Body of pancreas (tissue), 4 donors: ENCODE measurements around the gene NCOA3.

Experiments
- POLR2A ChIP-seq, 3 donors: fragments of 450-650 bp; IDR thresholded peaks; one replicate each; pipeline ENCODE4 v1.6.1; 2016; ENCODE audit warnings: antibody characterized with exemption in 3 of 3, mild to moderate bottlenecking in 2 of 3
- TF ChIP-seq, protein P1 (sequence below), 7 experiments: fragments of 450-650 bp in 4 of 7; fragments of 200-600 bp in 3 of 7; sonication (generic) in 3 of 7; IDR thresholded peaks; one replicate each; pipeline ENCODE4 v1.5.1; 2016 to 2019; ENCODE audit warnings: antibody characterized with exemption in 7 of 7

DNA sequence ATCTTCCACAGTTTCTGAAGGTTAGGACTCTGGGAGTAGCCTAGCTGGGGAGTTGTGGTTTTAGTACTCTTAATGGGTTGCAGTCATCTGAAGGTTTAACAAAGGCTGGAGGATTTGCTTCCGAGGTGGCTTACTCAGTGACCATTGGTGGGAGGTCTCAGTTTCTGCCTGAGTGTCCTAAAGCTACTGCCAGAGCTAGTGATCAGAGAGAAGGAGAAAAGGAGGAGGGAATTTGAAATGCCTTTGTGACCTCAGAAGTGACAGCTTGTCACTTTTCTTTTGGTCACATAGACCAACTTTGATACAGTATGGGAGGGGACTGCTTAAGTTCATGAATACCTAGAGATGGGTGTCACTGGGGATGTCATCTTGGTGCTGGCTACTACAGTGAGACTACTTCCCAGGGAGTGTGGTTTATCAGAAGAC is 41.3 kb downstream of the NCOA3 start:
- TF ChIP-seq, protein P1, sequence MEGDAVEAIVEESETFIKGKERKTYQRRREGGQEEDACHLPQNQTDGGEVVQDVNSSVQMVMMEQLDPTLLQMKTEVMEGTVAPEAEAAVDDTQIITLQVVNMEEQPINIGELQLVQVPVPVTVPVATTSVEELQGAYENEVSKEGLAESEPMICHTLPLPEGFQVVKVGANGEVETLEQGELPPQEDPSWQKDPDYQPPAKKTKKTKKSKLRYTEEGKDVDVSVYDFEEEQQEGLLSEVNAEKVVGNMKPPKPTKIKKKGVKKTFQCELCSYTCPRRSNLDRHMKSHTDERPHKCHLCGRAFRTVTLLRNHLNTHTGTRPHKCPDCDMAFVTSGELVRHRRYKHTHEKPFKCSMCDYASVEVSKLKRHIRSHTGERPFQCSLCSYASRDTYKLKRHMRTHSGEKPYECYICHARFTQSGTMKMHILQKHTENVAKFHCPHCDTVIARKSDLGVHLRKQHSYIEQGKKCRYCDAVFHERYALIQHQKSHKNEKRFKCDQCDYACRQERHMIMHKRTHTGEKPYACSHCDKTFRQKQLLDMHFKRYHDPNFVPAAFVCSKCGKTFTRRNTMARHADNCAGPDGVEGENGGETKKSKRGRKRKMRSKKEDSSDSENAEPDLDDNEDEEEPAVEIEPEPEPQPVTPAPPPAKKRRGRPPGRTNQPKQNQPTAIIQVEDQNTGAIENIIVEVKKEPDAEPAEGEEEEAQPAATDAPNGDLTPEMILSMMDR (IDR thresholded peaks at IDR 0.05) = no peak
- no peak for TF ChIP-seq POLR2A (IDR thresholded peaks at IDR 0.05)
